ENCODE data around the gene THSD1. TPM values are rescaled to one million over a fixed set of nuclear protein-coding genes. Genes with fewer than 3 reads are reported as not detected.

THSD1 gene
- total and polyA plus RNA-seq, 8 donors: 10.8 to 57.2 (median 48.3) TPM

DNA sequence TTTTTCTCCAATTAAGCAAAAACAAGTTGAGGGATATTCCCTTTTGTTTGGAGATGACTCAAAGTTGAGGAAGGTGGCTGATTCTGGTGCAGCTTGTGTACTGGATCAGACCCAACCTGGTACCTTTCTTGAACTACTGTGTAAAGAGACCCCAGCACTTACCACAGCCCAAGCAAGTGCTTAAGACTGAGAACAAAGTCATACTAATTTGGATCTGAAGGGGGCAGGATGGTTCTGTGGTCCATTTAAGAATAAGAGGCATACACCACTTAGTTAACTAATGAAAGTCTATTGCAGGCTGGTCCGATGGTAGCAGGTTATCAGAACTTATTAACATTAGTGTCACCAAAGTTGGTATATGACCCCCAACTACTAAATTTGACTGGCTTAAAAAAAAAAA, 6.3 kb downstream of the THSD1 start:
- intact Hi-C loops (cut with DNase I): no loop called here
- Histone ChIP-seq H3K4me1 (peaks cover 0 to 10% of the 10 kb centered on the region in 2 donors), H3K36me3 (no peaks in the 10 kb centered on the region), H3K27ac (no peak overlapping the region), H3K27me3 (peaks cover 0 to 15% of the 10 kb centered on the region in 2 donors), H3K4me3 (no peak overlapping the region), H3K9me3 (no peaks in the 10 kb centered on the region)
- TF ChIP-seq, protein P1, sequence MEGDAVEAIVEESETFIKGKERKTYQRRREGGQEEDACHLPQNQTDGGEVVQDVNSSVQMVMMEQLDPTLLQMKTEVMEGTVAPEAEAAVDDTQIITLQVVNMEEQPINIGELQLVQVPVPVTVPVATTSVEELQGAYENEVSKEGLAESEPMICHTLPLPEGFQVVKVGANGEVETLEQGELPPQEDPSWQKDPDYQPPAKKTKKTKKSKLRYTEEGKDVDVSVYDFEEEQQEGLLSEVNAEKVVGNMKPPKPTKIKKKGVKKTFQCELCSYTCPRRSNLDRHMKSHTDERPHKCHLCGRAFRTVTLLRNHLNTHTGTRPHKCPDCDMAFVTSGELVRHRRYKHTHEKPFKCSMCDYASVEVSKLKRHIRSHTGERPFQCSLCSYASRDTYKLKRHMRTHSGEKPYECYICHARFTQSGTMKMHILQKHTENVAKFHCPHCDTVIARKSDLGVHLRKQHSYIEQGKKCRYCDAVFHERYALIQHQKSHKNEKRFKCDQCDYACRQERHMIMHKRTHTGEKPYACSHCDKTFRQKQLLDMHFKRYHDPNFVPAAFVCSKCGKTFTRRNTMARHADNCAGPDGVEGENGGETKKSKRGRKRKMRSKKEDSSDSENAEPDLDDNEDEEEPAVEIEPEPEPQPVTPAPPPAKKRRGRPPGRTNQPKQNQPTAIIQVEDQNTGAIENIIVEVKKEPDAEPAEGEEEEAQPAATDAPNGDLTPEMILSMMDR (IDR thresholded peaks at IDR 0.05): no peak
- ATAC-seq: peak; percentile 16
- DNase-seq: no peak

DNA sequence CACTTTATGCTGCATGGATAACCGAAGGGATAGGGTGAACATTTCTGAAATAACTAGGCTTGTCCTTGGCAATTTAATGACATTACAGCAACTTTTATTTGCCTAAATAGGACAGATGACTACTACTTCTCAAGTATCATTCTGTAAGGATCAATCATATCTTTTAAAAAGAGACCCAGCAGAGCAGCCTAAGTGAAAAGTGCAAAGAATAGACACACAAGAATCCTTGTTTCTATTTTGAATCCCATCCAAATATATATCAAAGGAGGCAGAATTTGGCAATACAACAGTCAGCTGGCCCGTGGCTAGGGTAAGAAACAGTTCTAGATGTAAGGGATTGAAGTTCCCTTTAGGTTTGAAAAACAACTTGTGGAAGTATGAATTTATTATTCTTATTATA, 6.9 kb downstream of the THSD1 start:
- H3K4me3 ChIP-seq: no peak overlapping the region
- DNase-seq (no peak), ATAC-seq (no peak)
- no peak overlapping the region for H3K27ac ChIP-seq
- peaks cover 0 to 7% of the 10 kb centered on the region in 2 donors for H3K4me1 ChIP-seq
- TF ChIP-seq, protein P1 (IDR thresholded peaks at IDR 0.05): no peak
- intact Hi-C loops (cut with DNase I): no loop called here
- H3K36me3 ChIP-seq: no peaks in the 10 kb centered on the region
- no peaks in the 10 kb centered on the region for H3K9me3 ChIP-seq
- peaks cover 0 to 9% of the 10 kb centered on the region in 2 donors for H3K27me3 ChIP-seq

DNA sequence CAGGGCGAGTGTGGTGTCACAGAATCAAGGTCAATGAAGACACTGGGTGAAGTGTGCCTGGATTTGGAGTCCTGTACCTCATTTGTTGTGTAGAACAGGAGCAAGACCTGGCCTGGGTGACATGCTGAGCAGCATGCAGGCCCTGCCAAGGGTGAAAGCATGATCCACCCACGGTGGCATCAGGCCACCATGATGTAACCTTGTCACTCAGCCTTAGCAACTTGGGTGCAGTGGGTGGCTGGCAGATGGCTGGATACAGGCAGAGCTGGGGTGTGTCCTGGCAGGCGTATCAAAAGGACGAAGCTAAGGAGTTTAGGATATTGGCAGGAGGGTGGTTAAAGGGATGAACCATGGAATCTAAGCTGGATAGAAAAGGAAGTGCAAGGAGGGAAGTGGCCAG, 10.3 kb downstream of the THSD1 start:
- no peak overlapping the region for H3K4me3 ChIP-seq
- intact Hi-C loops (cut with DNase I): no loop called here
- no peak for DNase-seq
- no peak for ATAC-seq
- no peaks in the 10 kb centered on the region for H3K9me3 ChIP-seq
- H3K27ac ChIP-seq: no peak overlapping the region
- no peaks in the 10 kb centered on the region for H3K36me3 ChIP-seq
- H3K27me3 ChIP-seq: no peaks in the 10 kb centered on the region
- TF ChIP-seq, protein P1 (IDR thresholded peaks at IDR 0.05): no peak
- peaks cover 0 to 6% of the 10 kb centered on the region in 2 donors for H3K4me1 ChIP-seq

DNA sequence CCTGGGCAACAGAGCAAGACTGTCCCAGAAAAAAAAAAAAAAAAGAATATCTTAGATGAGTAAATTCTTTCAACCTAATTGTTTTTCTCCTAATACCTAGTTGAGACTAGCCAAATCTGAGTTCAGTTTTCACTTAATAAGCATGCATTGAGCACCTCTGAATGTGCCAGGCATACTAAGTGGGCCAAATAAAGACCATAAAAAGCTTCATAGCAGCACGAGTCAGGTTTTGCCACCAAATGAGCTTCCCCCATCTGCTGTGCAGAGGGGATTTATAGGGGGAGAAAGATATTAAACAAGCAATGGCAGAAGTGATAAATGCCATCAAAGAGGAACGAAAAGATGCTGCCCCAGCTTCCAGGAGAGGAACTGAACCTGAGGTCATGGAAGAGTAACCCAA, 11.4 kb downstream of the THSD1 start:
- TF ChIP-seq, protein P1 (IDR thresholded peaks at IDR 0.05): no peak
- intact Hi-C loops (cut with DNase I): no loop called here
- Histone ChIP-seq H3K4me3 (no peak overlapping the region), H3K9me3 (no peaks in the 10 kb centered on the region), H3K27me3 (no peaks in the 10 kb centered on the region), H3K4me1 (peaks cover 0 to 6% of the 10 kb centered on the region in 2 donors), H3K36me3 (no peaks in the 10 kb centered on the region), H3K27ac (no peak overlapping the region)
- ATAC-seq (no peak), DNase-seq (no peak)

DNA sequence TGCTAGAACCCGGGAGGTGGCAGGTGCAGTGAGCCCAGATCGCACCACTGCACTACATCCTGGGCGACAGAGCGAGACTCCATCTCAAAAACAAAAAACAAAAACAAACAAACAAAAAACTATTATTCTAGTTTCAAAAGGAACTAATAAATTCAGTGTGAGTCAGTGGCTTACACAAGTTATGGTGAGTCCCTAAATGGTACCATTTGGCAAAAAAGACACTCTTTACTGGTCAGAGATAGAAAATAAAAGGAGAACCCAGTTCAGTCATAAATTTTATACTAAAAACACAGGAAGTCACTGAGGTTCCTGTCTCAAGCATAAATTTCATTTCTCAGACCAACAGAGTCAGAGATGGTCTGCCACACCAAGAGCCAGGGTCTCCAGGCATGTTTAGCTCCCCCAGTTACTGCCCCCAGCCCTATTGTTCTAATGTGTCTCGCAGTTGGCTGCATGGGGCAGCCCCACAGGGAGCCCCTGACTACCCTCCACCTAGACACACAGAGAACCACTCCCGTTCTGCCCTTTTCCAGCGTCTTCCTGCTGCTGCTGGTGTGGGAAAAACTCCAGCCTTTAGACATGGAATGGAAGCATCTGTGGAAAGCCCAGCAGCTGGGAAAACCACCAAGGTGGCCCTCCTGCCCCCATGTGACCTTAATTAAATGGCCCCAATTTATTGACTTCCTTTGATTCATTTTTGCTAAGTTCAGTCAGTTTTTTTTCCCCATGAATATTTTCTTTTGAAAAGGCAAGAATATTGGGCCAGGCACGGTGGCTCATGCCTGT, 12.2 kb downstream of the THSD1 start:
- Histone ChIP-seq H3K9me3 (no peaks in the 10 kb centered on the region), H3K27ac (no peak overlapping the region), H3K4me3 (no peak overlapping the region), H3K4me1 (peaks cover 0 to 6% of the 10 kb centered on the region in 2 donors), H3K27me3 (no peaks in the 10 kb centered on the region), H3K36me3 (no peaks in the 10 kb centered on the region)
- ATAC-seq: no peak
- intact Hi-C loops (cut with DNase I): no loop called here
- TF ChIP-seq, protein P1 (IDR thresholded peaks at IDR 0.05): no peak
- no peak for DNase-seq

Data from left lung (tissue), 10 donors.